Osteocyte (in vitro differentiated cells): ENCODE results near the gene ZNF329. TPM values are rescaled to one million over a fixed set of nuclear protein-coding genes. Genes with fewer than 3 reads are reported as not detected.

Experiments used
- DNase-seq: peaks from one replicate; pipeline ENCODE4 v3.0.0; 2021; ENCODE audit warnings: mixed read lengths; ENCODE audit not compliant: unreplicated experiment; ENCODE audit errors: extremely low spot score
- H3K27ac Mint-ChIP-seq: one replicate; pipeline ENCODE4 v1.8.0; 2021; ENCODE audit warnings: mild to moderate bottlenecking, mixed read lengths; ENCODE audit not compliant: unreplicated experiment
- H3K27me3 Mint-ChIP-seq: one replicate; pipeline ENCODE4 v1.8.0; 2021; ENCODE audit warnings: mixed read lengths; ENCODE audit not compliant: unreplicated experiment
- H3K36me3 Mint-ChIP-seq: one replicate; pipeline ENCODE4 v1.8.0; 2021; ENCODE audit warnings: mixed read lengths; ENCODE audit not compliant: unreplicated experiment
- H3K4me1 Mint-ChIP-seq: one replicate; pipeline ENCODE4 v1.8.0; 2021; ENCODE audit warnings: mixed read lengths; ENCODE audit not compliant: unreplicated experiment
- H3K4me3 Mint-ChIP-seq: one replicate; pipeline ENCODE4 v1.8.0; 2021; ENCODE audit warnings: mild to moderate bottlenecking, moderate library complexity, mixed read lengths; ENCODE audit not compliant: unreplicated experiment
- H3K9me3 Mint-ChIP-seq: one replicate; pipeline ENCODE4 v1.8.0; 2021; ENCODE audit warnings: mixed read lengths; ENCODE audit not compliant: unreplicated experiment
- CTCF ChIP-seq: fragments of 200-600 bp; sonication (generic); IDR thresholded peaks from 2 replicates; pipeline ENCODE4 v1.5.0; 2021; ENCODE audit warnings: antibody characterized with exemption, mild to moderate bottlenecking, moderate library complexity
- total RNA-seq: library from RNA; stranded (reverse); gene quantifications from 2 replicates; pipeline ENCODE4 v1.2.1, GENCODE V29; 2021

The ZNF329 gene
- total RNA-seq, 1 donor from 2014 or later, result 10.0 TPM

- TF ChIP-seq CTCF, result no peak
- peaks cover 9% of the 10 kb centered on the region for H3K4me1 Mint-ChIP-seq
- peaks cover 6% of the 10 kb centered on the region for H3K9me3 Mint-ChIP-seq
- no peaks in the 10 kb centered on the region for H3K27me3 Mint-ChIP-seq
- peaks cover 15% of the 10 kb centered on the region for H3K36me3 Mint-ChIP-seq
- H3K4me3 Mint-ChIP-seq, result peak within 1 kb of the TSS; percentile 93
- DNase-seq, result peak; percentile 100
- peak within 1 kb of the TSS; percentile 100 for H3K27ac Mint-ChIP-seq
Observed at GRCh38 chr19:58097781-58098681, 52.6 kb downstream of the ZNF329 start, which contains the start of gene ZSCAN18. ZSCAN18 (minus strand) TSS chr19:58098231; CDS start chr19:58090267, 7,964 bp downstream.

GRCh38 chr19:58097349-58097748 is 53.2 kb downstream of the ZNF329 start:
- peak overlapping the region; percentile 40 for H3K4me3 Mint-ChIP-seq
- H3K4me1 Mint-ChIP-seq, result peaks cover 9% of the 10 kb centered on the region
- DNase-seq, result no peak
- TF ChIP-seq CTCF, result no peak
- peaks cover 15% of the 10 kb centered on the region for H3K36me3 Mint-ChIP-seq
- no peaks in the 10 kb centered on the region for H3K27me3 Mint-ChIP-seq
- H3K9me3 Mint-ChIP-seq, result peaks cover 6% of the 10 kb centered on the region
- peak overlapping the region; percentile 83 for H3K27ac Mint-ChIP-seq

GRCh38 chr19:58096884-58097283 is 53.7 kb downstream of the ZNF329 start:
- Mint-ChIP-seq H3K27ac (peak overlapping the region; percentile 83), H3K4me3 (peak overlapping the region; percentile 70), H3K9me3 (peaks cover 6% of the 10 kb centered on the region), H3K36me3 (peaks cover 17% of the 10 kb centered on the region), H3K27me3 (no peaks in the 10 kb centered on the region), H3K4me1 (peaks cover 9% of the 10 kb centered on the region)
- TF ChIP-seq CTCF, result no peak
- no peak for DNase-seq

GRCh38 chr19:58095328-58095727 is 55.3 kb downstream of the ZNF329 start:
- H3K27me3 Mint-ChIP-seq, result no peaks in the 10 kb centered on the region
- no peak overlapping the region for H3K4me3 Mint-ChIP-seq
- H3K9me3 Mint-ChIP-seq, result peaks cover 6% of the 10 kb centered on the region
- H3K36me3 Mint-ChIP-seq, result peaks cover 20% of the 10 kb centered on the region
- H3K27ac Mint-ChIP-seq, result no peak overlapping the region
- DNase-seq, result no peak
- peaks cover 9% of the 10 kb centered on the region for H3K4me1 Mint-ChIP-seq
- TF ChIP-seq CTCF, result no peak

GRCh38 chr19:58093071-58093470 is 57.5 kb downstream of the ZNF329 start:
- no peak overlapping the region for H3K27ac Mint-ChIP-seq
- peaks cover 3% of the 10 kb centered on the region for H3K9me3 Mint-ChIP-seq
- H3K4me1 Mint-ChIP-seq, result peaks cover 3% of the 10 kb centered on the region
- H3K4me3 Mint-ChIP-seq, result no peak overlapping the region
- no peak for TF ChIP-seq CTCF
- peaks cover 28% of the 10 kb centered on the region for H3K36me3 Mint-ChIP-seq
- no peaks in the 10 kb centered on the region for H3K27me3 Mint-ChIP-seq
- no peak for DNase-seq
